Suprapubic skin (tissue), 4 donors: Measurements from ENCODE around the gene C2CD3. TPM values are rescaled to one million over a fixed set of nuclear protein-coding genes. Genes with fewer than 3 reads are reported as not detected.

Source experiments
- DNase-seq, 2 donors: peaks; one replicate each; pipeline ENCODE4 v3.0.0-alpha.2; 2019; ENCODE audit warnings: low spot score in 2 of 2
- H3K27ac ChIP-seq: fragments of 200-600 bp; sonication (generic); one replicate; pipeline ENCODE4 v1.5.1; 2019
- H3K27me3 ChIP-seq: fragments of 200-600 bp; sonication (generic); one replicate; pipeline ENCODE4 v1.5.1; 2019
- H3K36me3 ChIP-seq: fragments of 200-600 bp; sonication (generic); one replicate; pipeline ENCODE4 v1.5.1; 2019
- H3K4me1 ChIP-seq: fragments of 200-600 bp; sonication (generic); one replicate; pipeline ENCODE4 v1.5.1; 2019
- H3K4me3 ChIP-seq: fragments of 200-600 bp; sonication (generic); one replicate; pipeline ENCODE4 v1.5.1; 2019; ENCODE audit warnings: mild to moderate bottlenecking
- H3K9me3 ChIP-seq: fragments of 200-600 bp; sonication (generic); one replicate; pipeline ENCODE4 v1.5.1; 2019
- CTCF ChIP-seq, 2 donors: fragments of 200-600 bp in 1 of 2; fragments of 450-650 bp in 1 of 2; sonication (generic) in 1 of 2; IDR thresholded peaks; one replicate each; pipeline ENCODE4 v1.5.1; 2016 to 2019; ENCODE audit warnings: antibody characterized with exemption in 2 of 2, mild to moderate bottlenecking in 1 of 2, moderate library complexity in 1 of 2
- EP300 ChIP-seq: sonication (generic); formaldehyde crosslinking; IDR thresholded peaks from one replicate; pipeline ENCODE4 v1.6.1; 2017; ENCODE audit warnings: antibody characterized with exemption
- POLR2A ChIP-seq, 2 donors: fragments of 450-650 bp; IDR thresholded peaks; one replicate each; pipeline ENCODE4 v1.6.1; 2017; ENCODE audit warnings: antibody characterized with exemption in 2 of 2, mild to moderate bottlenecking in 2 of 2, moderate library complexity in 2 of 2
- POLR2AphosphoS5 ChIP-seq, 3 donors: sonication (generic); formaldehyde crosslinking; IDR thresholded peaks; one replicate each; pipeline ENCODE4 v1.6.1; 2017; ENCODE audit warnings: antibody characterized with exemption in 3 of 3
- WGBS: methylation state at CpG from one replicate; pipeline ENCODE4 v1.1.5; 2018; 5-methylcytosine and 5-hydroxymethylcytosine counted together
- total RNA-seq, 4 donors: library from RNA; depleted of rRNA; stranded (reverse); fragments of >200 nt; gene quantifications; one replicate each; pipeline ENCODE4 v1.1.0, GENCODE V29; 2016

The C2CD3 gene
- total RNA-seq, 4 donors from 2014 or later = 16.9 to 41.3 (median 29.2) TPM

GRCh38 chr11:73975479-73975757 is 195.4 kb downstream of the C2CD3 start:
- 86% methylated on average over 6 of the region's 6 CpGs for WGBS
- no peak for TF ChIP-seq POLR2A (IDR thresholded peaks at IDR 0.05)
- TF ChIP-seq EP300 = no peak
- no peak for TF ChIP-seq POLR2AphosphoS5 (IDR thresholded peaks at IDR 0.05)
- no peak for TF ChIP-seq CTCF (IDR thresholded peaks at IDR 0.05)
- peaks cover 6% of the 10 kb centered on the region for H3K36me3 ChIP-seq
- peaks cover 24% of the 10 kb centered on the region for H3K4me1 ChIP-seq
- H3K4me3 ChIP-seq = no peak overlapping the region
- no peaks in the 10 kb centered on the region for H3K9me3 ChIP-seq
- H3K27me3 ChIP-seq = no peaks in the 10 kb centered on the region
- no peak overlapping the region for H3K27ac ChIP-seq
- no peak for DNase-seq

GRCh38 chr11:73974604-73975478 is 196.0 kb downstream of the C2CD3 start:
- H3K27ac ChIP-seq = no peak overlapping the region
- TF ChIP-seq POLR2AphosphoS5 (IDR thresholded peaks at IDR 0.05) (no peak), POLR2A (IDR thresholded peaks at IDR 0.05) (no peak), CTCF (IDR thresholded peaks at IDR 0.05) (no peak), EP300 (no peak)
- peaks cover 20% of the 10 kb centered on the region for H3K4me1 ChIP-seq
- no peak overlapping the region for H3K4me3 ChIP-seq
- H3K27me3 ChIP-seq = no peaks in the 10 kb centered on the region
- peaks cover 6% of the 10 kb centered on the region for H3K36me3 ChIP-seq
- WGBS = 91% methylated on average over 13 of the region's 13 CpGs
- no peaks in the 10 kb centered on the region for H3K9me3 ChIP-seq
- peak in 1 of 2 donors; percentile 43 for DNase-seq

- WGBS = 90% methylated on average over 11 of the region's 11 CpGs
- TF ChIP-seq CTCF (IDR thresholded peaks at IDR 0.05) = no peak
- TF ChIP-seq POLR2AphosphoS5 (IDR thresholded peaks at IDR 0.05) = no peak
- TF ChIP-seq EP300 = no peak
- TF ChIP-seq POLR2A (IDR thresholded peaks at IDR 0.05) = no peak
- peaks cover 18% of the 10 kb centered on the region for H3K4me1 ChIP-seq
- H3K27me3 ChIP-seq = no peaks in the 10 kb centered on the region
- no peak overlapping the region for H3K27ac ChIP-seq
- peaks cover 6% of the 10 kb centered on the region for H3K36me3 ChIP-seq
- H3K9me3 ChIP-seq = no peaks in the 10 kb centered on the region
- no peak for DNase-seq
- no peak overlapping the region for H3K4me3 ChIP-seq
These were observed 198.0 kb downstream of the C2CD3 start for GRCh38 chr11:73972620-73973449.

GRCh38 chr11:73972187-73972586 is 198.6 kb downstream of the C2CD3 start:
- H3K27ac ChIP-seq = no peak overlapping the region
- H3K4me3 ChIP-seq = no peak overlapping the region
- TF ChIP-seq CTCF (IDR thresholded peaks at IDR 0.05) (no peak), POLR2A (IDR thresholded peaks at IDR 0.05) (no peak), EP300 (no peak), POLR2AphosphoS5 (IDR thresholded peaks at IDR 0.05) (no peak)
- peaks cover 18% of the 10 kb centered on the region for H3K4me1 ChIP-seq
- no peaks in the 10 kb centered on the region for H3K9me3 ChIP-seq
- peaks cover 3% of the 10 kb centered on the region for H3K36me3 ChIP-seq
- H3K27me3 ChIP-seq = no peaks in the 10 kb centered on the region
- no peak for DNase-seq
- WGBS = 83% methylated on average over 1 of the region's 1 CpG

- Histone ChIP-seq H3K4me3 (no peak overlapping the region), H3K4me1 (peaks cover 18% of the 10 kb centered on the region), H3K27me3 (no peaks in the 10 kb centered on the region), H3K36me3 (peaks cover 3% of the 10 kb centered on the region), H3K9me3 (no peaks in the 10 kb centered on the region), H3K27ac (no peak overlapping the region)
- no peak for DNase-seq
- TF ChIP-seq EP300 (no peak), CTCF (IDR thresholded peaks at IDR 0.05) (no peak), POLR2A (IDR thresholded peaks at IDR 0.05) (no peak), POLR2AphosphoS5 (IDR thresholded peaks at IDR 0.05) (no peak)
- WGBS = 91% methylated on average over 5 of the region's 6 CpGs
These were observed 199.6 kb downstream of the C2CD3 start for GRCh38 chr11:73971175-73971719.
